Psoas muscle (tissue), 8 donors: Measurements from ENCODE around the gene BCL2L12. TPM values are rescaled to one million over a fixed set of nuclear protein-coding genes. Genes with fewer than 3 reads are reported as not detected.

Experiments used
- ATAC-seq, 4 donors: fragments of 200-7000 bp; cut with Tn5 transposase; one replicate each; pipeline ENCODE4 v1.9.1; 2020; ENCODE audit warnings: moderate library complexity in 3 of 4, mild to moderate bottlenecking in 2 of 4
- DNase-seq, 2 donors: peaks; one replicate each; pipeline ENCODE4 v3.0.0-alpha.2; 2020
- H3K27ac ChIP-seq: fragments of 200-600 bp; one replicate; pipeline ENCODE4 v1.8.0; 2022
- H3K27me3 ChIP-seq, 3 donors: fragments of 200-600 bp in 1 of 3; one replicate each; pipeline versions ENCODE4 v1.6.1 to v1.8.0; 2013 to 2022; ENCODE audit warnings: low read length in 2 of 3, mild to moderate bottlenecking in 2 of 3, moderate library complexity in 1 of 3; ENCODE audit not compliant: insufficient read depth in 3 of 3
- H3K36me3 ChIP-seq, 2 donors: fragments of 200-600 bp in 1 of 2; one replicate each; pipeline versions ENCODE4 v1.6.1 to v1.8.0; 2013 to 2022; ENCODE audit warnings: low read depth in 1 of 2, mild to moderate bottlenecking in 1 of 2, moderate library complexity in 1 of 2; ENCODE audit not compliant: insufficient read depth in 1 of 2
- H3K4me1 ChIP-seq: fragments of 200-600 bp; one replicate; pipeline ENCODE4 v1.8.0; 2022
- H3K4me3 ChIP-seq: fragments of 200-600 bp; one replicate; pipeline ENCODE4 v1.8.0; 2022; ENCODE audit warnings: mild to moderate bottlenecking
- H3K9me3 ChIP-seq: fragments of 200-600 bp; one replicate; pipeline ENCODE4 v1.8.0; 2022
- WGBS, 3 donors: extraction: QIAGEN DNeasy Blood & Tissue Kit; methylation state at CpG; one replicate each; pipeline versions ENCODE4 v1.1.6 to v1.1.7; 2013; 5-methylcytosine and 5-hydroxymethylcytosine counted together
- intact Hi-C, 2 donors: fragments of 100-400 bp; cut with DNase I; formaldehyde crosslinking; loops; one replicate each; pipeline versions ENCODE4 v1.11.0 to v1.14.2; 2022
- polyA plus RNA-seq, 3 donors: library from polyadenylated mRNA; stranded (reverse); fragments of 200-250 nt; gene quantifications; one replicate each; pipeline ENCODE4 v1.2.3, GENCODE V29; 2013
- total RNA-seq, 4 donors: library from RNA; stranded (reverse); fragmentation: NEBNext Ultra II Directional in 2 of 4; extraction: Animal tissue kit (Norgen Biotek cat#: 25700) in 2 of 4; gene quantifications; one replicate each; pipeline versions ENCODE4 v1.2.1 to v1.2.4, GENCODE V29; 2021 to 2023
- TF ChIP-seq, protein P1 (sequence below): fragments of 200-600 bp; IDR thresholded peaks from one replicate; pipeline ENCODE4 v1.8.0; 2022; ENCODE audit warnings: antibody characterized with exemption
- donor health status: healthy with polysubstance abuse.
- donor health status: DM: no; HTN: no; CAD: no; lungs with moderate emphysema.
- donor health status: Bipolar disorder and iron deficiency.
- donor health status: healthy.
- donor health status: DM: yes; HTN: yes; CAD: no.
- donor health status: DM: no; HTN: no; CAD: no.
- donor health status: DM: no; HTN: no; CAD: no.
- donor health status: DM: yes; HTN: yes; CAD: no.

The BCL2L12 gene
- total and polyA plus RNA-seq, 7 donors, result 13.0 to 42.7 (median 21.5) TPM

DNA sequence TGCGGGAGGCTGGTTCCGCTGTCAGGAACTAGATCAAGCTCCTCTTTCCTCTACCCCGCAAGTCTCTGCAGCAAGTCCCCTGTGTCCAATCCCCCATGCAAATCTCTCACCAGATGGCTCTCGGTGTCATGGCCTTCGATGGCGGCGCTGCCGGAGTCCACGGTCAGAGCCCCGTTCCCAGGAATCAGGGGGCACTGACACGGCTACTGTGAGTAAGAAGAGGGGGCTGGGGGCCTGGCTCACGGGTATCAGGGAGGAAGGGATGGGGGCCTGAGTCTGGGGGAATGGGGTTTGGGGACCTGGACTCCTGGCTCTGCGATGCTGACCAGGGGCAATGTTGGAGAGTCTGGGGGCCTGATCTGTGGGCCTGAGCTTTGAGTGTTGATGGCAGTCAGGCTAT is 19.7 kb upstream of the BCL2L12 start:
- no peak overlapping the region for H3K27ac ChIP-seq
- intact Hi-C loops, result no loop called here

DNA sequence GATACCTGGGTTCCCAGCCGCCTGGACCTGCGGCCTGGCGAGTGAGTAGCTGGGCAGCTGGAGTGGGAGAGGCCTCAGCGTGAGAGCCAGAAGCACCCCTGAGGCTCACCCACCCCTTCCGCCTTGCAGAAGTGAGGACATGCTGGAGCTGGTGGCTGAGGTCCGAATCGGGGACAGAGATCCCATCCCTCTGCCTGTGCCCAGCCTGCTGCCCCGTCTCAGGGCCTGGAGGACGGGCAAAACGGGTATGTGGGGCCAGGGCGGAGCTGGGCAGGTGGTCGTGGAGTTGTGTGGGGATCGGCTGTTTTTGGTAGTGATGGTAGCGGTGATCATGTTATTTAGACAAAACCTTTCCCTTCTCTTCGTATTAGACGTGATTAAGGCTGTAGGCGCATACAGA is 19.1 kb upstream of the BCL2L12 start:
- WGBS, 3 donors, result 86 to 89% (median 89%) methylated on average over 17 of the region's 17 CpGs
- peaks cover 3 to 61% of the 10 kb centered on the region in 2 donors for H3K36me3 ChIP-seq
- H3K9me3 ChIP-seq, result no peaks in the 10 kb centered on the region
- H3K4me3 ChIP-seq, result no peak overlapping the region
- no peaks in the 10 kb centered on the region for H3K27me3 ChIP-seq
- TF ChIP-seq, protein P1, sequence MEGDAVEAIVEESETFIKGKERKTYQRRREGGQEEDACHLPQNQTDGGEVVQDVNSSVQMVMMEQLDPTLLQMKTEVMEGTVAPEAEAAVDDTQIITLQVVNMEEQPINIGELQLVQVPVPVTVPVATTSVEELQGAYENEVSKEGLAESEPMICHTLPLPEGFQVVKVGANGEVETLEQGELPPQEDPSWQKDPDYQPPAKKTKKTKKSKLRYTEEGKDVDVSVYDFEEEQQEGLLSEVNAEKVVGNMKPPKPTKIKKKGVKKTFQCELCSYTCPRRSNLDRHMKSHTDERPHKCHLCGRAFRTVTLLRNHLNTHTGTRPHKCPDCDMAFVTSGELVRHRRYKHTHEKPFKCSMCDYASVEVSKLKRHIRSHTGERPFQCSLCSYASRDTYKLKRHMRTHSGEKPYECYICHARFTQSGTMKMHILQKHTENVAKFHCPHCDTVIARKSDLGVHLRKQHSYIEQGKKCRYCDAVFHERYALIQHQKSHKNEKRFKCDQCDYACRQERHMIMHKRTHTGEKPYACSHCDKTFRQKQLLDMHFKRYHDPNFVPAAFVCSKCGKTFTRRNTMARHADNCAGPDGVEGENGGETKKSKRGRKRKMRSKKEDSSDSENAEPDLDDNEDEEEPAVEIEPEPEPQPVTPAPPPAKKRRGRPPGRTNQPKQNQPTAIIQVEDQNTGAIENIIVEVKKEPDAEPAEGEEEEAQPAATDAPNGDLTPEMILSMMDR, result no peak
- no peak overlapping the region for H3K27ac ChIP-seq
- ATAC-seq, result no peak
- DNase-seq, result no peak
- H3K4me1 ChIP-seq, result peaks cover 21% of the 10 kb centered on the region
- intact Hi-C loops, result no loop called here

More for the DNA sequence above, 19.7 kb upstream of the BCL2L12 start:
- H3K9me3 ChIP-seq, result no peaks in the 10 kb centered on the region
- H3K27me3 ChIP-seq, result no peaks in the 10 kb centered on the region
- no peak overlapping the region for H3K4me3 ChIP-seq
- peaks cover 3 to 56% of the 10 kb centered on the region in 2 donors for H3K36me3 ChIP-seq
- peaks cover 21% of the 10 kb centered on the region for H3K4me1 ChIP-seq
- TF ChIP-seq, protein P1, result no peak
- 87 to 89% (median 89%) methylated on average over 12 to 13 of the region's 13 CpGs for WGBS, 3 donors
- DNase-seq (no peak), ATAC-seq (no peak)

DNA sequence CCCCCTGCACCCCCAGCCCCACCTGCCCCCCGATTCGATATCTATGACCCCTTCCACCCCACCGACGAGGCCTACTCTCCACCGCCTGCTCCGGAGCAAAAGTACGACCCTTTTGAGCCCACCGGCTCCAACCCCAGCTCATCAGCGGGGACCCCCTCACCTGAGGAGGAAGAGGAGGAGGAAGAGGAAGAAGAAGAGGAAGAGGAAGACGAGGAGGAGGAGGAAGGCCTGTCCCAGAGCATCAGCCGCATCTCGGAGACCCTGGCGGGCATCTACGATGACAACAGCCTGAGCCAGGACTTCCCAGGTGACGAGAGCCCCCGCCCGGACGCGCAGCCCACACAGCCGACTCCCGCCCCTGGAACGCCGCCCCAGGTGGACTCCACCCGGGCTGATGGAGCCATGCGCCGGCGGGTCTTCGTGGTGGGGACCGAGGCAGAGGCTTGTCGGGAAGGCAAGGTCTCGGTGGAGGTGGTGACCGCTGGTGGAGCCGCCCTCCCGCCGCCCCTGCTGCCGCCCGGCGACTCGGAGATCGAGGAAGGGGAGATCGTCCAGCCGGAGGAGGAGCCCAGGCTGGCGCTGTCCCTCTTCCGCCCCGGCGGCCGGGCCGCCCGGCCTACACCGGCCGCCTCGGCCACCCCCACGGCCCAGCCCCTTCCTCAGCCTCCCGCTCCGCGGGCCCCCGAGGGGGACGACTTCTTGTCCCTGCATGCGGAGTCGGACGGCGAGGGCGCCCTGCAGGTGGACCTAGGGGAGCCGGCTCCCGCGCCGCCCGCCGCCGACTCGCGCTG is 14.5 kb upstream of the BCL2L12 start:
- ATAC-seq, result no peak
- no peak overlapping the region for H3K4me3 ChIP-seq

DNA sequence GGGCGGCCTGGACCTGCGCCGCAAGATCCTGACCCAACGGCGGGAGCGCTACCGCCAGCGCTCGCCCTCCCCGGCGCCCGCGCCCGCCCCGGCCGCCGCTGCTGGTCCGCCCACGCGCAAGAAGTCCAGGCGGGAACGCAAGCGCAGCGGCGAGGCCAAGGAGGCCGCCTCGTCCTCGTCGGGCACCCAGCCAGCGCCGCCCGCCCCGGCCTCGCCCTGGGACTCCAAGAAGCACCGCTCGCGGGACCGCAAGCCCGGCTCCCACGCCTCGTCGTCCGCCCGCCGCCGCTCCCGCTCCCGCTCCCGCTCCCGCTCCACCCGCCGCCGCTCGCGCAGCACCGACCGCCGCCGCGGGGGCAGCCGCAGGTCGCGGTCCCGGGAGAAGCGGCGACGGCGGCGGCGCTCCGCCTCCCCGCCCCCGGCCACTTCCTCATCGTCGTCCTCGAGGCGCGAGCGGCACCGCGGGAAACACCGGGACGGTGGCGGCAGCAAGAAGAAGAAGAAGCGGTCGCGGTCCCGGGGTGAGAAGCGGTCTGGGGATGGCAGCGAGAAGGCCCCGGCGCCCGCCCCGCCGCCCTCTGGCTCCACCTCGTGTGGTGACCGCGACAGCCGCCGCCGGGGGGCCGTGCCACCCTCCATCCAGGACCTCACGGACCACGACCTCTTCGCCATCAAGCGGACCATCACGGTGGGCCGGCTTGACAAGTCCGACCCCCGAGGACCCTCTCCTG is 13.7 kb upstream of the BCL2L12 start:
- ATAC-seq, result no peak
- TF ChIP-seq, protein P1, result no peak
- Histone ChIP-seq H3K4me1 (no peaks in the 10 kb centered on the region), H3K9me3 (no peaks in the 10 kb centered on the region), H3K27me3 (no peaks in the 10 kb centered on the region), H3K36me3 (peaks cover 4 to 90% of the 10 kb centered on the region in 2 donors), H3K27ac (no peak overlapping the region), H3K4me3 (no peak overlapping the region)
- WGBS, 3 donors, result 96 to 97% (median 96%) methylated on average over 84 to 110 of the region's 110 CpGs
- no peak for DNase-seq
- intact Hi-C loops, result no loop called here

More for the DNA sequence above, 14.5 kb upstream of the BCL2L12 start:
- H3K27me3 ChIP-seq, result no peaks in the 10 kb centered on the region
- no peaks in the 10 kb centered on the region for H3K4me1 ChIP-seq
- H3K27ac ChIP-seq, result no peak overlapping the region
- no peaks in the 10 kb centered on the region for H3K9me3 ChIP-seq
- no peak for DNase-seq
- 94 to 97% (median 96%) methylated on average over 48 to 72 of the region's 72 CpGs for WGBS, 3 donors
- peaks cover 4 to 90% of the 10 kb centered on the region in 2 donors for H3K36me3 ChIP-seq
- TF ChIP-seq, protein P1, result no peak
- intact Hi-C loops, result no loop called here
